Stimulated activated CD4-positive, alpha-beta T cell treated with anti-CD3 and anti-CD28 coated beads, Interleukin-12 subunit alpha, Interleukin-12 subunit beta, amount 100 ng/mL, for 4 hours (primary cell): ENCODE measurements around the gene RAB11FIP5.
"Not testable (repeated sequence)": the region's sequence is repeated elsewhere in the genome, so short reads cannot be mapped to it uniquely, and the experiment has no call there.

Experiments used
- DNase-seq: peaks from one replicate; pipeline ENCODE4 v3.0.0-alpha.2; 2020

Gene RAB11FIP5

GRCh38 chr2:73112913-73113854 lies at the start of gene RAB11FIP5:
RAB11FIP5 (minus strand) TSS chr2:73112948; CDS start chr2:73112777, 171 bp downstream.
- peak; percentile 78 for DNase-seq

- peak; percentile 39 for DNase-seq
Measured at GRCh38 chr2:73156539-73157124, 43.9 kb upstream of the RAB11FIP5 start.

DNA sequence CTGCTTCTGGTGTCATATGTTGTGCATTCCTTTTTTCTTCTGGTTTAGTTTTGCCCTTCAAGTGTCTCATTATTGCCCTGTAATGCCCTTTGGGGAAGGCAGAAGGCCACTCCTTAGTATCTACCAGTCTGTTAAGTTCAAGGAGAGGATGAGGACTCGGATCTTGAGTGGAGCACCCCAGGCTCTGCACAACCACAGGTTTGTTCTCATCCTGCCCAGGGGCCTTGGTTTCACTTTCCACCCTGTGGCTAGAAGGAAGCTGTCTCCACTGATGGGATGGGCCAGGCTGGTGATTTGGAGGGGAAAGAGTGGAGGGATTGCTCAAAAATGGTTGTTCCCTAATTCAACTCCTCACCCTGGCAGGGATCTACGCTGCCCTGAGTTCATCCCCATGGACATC lies 30.2 kb upstream of the RAB11FIP5 start:
- no peak for DNase-seq

GRCh38 chr2:73141896-73142295 lies 29.1 kb upstream of the RAB11FIP5 start:
- DNase-seq, result no peak

- DNase-seq, result no peak
Measured at GRCh38 chr2:73135236-73135635, 22.5 kb upstream of the RAB11FIP5 start.

GRCh38 chr2:73134471-73134870 lies 21.7 kb upstream of the RAB11FIP5 start:
- DNase-seq, result no peak

DNA sequence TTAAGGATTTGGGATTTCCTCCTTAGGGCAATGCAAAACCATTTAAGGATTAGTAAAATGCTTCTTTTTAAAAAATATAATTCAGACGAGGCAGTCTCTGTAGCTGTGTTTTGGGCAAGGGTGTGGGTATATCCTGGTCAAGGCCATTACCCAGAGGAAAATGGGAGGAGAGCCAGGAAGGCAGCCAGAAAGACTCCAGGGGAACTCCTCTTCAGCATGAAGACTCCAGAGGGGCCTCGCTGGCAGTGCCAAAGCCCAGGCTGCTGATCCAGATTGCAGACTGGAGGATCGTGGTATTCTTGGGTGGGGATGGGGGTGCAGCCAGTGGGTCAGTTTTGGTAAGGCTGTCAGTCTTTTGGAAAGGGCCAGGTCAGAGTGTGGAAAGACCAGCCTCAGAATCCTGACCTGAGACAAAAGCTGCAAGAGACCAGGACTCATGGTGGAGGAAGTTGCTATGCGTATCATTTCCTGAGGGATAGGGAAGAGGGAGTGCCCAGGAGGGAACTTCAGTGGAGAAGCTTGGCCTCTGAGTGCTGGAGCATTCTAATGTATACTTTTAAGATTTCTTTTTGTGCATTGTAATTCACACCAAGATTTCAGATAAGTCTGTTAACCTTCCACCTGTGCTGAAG lies 20.9 kb upstream of the RAB11FIP5 start:
- DNase-seq, result no peak

DNA sequence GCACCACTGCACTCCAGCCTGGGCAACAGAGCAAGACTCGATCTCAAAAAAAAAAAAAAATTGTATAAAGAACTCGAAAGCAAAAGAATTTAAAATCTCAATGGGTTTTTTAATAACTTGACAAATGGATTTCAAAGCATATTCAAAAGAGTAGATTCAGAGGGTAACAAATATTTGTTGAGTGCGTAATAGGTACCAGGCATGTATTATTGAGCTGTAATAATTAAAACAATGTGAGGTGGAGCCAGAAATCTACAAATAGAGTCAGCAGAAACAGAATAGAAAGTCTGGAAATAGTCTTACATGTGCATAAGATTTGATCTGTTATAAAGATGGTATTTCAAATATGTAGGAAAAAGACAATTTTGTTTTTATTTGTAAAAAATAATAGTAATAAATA lies 19.1 kb upstream of the RAB11FIP5 start:
- no peak for DNase-seq

DNA sequence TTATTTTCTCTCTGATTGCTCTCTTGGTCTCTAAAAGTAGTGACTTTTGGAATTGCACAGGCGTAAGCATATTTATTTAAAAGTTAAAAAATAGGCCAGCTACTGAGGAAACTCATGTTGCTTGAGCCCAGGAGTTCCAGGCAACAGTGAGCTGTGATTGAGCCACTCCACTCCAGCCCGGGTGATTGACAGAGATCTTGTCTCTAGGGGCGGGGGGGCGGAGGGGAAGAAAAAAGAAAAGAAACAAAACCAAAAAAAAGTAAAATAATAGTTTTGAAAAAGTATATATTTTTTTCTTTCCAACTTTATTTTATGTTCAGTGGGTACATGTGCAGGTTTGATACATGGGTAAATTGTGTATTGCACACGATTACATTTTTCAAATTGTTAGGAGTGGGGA lies 18.0 kb upstream of the RAB11FIP5 start:
- no peak for DNase-seq

DNA sequence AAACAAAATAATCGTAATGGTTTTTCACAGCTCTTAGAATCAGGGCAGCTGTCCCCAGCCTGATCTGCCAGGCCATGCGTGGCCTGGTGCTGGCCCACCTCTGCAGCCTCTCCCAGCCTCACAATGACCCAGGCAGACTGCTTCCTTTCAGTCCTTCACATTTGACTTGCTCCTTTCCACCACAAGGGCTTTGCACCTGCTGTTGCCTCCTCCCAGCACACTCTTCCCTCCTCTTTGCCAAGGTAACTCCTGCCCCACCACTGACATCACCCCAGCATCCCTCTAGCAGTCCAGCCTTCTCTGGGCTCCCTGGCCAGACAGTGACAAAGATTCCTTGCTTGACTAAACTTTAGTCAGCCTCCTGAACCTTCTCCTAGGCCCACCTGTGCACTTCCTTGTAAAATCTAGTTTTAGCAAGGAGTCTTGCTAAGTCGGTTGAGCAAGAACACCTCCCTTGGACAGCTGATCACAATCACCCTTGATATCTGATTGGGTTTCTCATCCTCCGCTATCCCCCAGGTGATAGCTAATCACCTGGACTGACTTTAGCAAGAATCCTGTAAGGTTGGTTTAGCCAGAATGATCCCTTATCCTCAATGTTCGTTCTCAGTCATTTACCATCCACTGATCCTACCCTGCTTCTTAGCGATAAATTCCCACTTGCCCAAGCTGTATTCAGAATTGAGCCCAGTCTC lies 16.2 kb upstream of the RAB11FIP5 start:
- no peak for DNase-seq

DNA sequence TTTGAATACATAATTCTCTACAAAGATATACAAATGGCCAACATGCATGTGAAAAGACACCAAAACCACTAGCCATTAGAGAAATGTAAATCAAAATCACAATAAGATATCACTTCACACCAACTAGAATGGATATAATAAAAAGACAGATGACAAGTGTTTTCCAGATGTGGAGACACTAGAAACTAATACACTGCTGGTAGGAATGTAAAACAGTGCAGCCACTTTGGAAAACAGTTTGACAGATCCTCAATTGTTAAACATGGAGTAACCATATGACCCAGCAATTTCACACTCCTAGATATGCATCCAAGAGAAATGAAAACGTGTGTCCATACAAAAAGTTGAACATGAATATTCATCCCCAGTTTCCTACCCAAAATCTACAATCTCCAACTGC lies 9.8 kb upstream of the RAB11FIP5 start:
- DNase-seq, result no peak

DNA sequence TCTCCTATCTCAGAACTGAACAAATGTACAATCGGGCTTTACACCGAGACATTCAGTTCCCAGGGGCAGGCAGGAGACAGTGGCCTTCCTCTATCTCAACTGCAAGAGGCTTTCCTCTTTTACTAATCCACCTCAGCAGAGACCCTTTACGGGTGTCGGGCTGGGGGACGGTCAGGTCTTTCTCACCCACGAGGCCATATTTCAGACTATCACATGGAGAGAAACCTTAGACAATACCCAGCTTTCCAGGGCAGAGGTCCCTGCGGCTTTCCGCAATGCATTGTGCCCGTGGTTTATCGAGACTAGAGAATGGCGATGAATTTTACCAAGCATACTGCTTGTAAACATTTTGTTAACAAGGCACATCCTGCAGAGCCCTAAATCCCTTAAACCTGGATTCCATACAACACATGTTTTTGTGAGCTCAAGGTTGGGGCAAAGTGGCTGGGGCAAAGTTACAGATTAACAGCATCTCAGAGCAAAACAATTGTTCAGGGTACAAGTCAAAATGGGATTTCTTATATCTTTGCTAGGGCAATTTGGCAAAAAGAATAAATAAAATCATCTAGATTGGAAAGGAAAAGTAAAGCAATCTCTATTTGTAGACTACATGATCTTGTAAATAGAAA lies 7.0 kb upstream of the RAB11FIP5 start:
- not testable (repeated sequence) for DNase-seq

DNA sequence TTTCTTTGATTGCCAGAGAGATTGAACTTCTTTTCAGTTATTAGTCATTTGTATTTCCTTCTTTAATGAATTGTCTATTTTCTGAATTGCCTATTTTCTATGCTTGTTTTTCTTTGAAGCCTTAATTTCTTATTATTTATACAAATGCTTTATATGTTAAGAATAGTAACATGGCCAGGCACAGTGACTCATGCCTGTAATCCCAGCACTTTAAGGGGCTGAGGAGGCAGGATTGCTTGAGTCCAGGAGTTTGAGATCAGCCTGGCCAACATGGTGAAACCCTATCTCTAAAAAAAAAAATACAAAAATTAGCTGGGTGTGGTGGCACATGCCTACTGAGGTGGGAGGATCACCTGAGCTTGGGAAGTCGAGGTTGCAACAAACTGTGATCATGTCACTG lies 4.7 kb upstream of the RAB11FIP5 start:
- no peak for DNase-seq

DNA sequence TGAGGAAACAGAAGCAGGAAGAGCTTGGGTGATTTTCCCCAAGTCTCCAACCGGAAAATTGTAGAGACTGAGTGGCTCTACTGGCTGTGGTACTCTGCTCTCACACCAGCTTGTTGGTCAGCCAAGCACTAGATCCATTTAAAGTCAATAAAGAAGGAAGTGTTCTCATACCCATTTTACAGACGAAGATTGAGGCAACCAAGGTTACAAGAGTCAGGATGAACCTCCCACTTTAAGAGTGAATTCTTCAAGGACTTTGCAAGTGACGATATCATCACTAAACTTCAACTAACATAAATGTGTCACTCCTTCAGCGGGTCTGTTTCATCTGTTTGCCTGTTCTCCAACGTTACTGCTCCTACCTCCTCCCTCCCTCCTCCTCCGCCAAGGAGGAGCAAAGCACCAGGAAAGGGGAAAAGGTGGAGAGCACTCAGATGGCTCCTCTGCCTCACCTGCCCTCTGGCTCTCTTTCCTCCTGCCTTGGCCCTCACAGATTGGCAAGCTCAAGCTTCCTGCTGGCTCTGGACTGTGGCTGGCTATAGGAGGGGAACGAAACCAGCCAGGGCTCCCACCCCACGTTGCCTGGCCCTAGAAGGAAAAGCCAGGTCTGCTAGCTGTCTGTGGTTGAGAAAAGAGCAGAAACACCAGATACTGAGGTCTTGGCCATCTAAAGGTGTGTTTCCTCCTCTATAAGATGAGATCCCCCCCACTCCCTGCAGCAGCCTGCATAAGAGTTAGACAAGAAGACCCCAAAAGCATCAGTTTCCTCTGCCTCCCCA lies 3.6 kb upstream of the RAB11FIP5 start:
- DNase-seq, result no peak

- DNase-seq, result no peak
Measured at GRCh38 chr2:73114273-73114867, 1.6 kb upstream of the RAB11FIP5 start.

GRCh38 chr2:73112026-73112912 lies 479 bp downstream of the RAB11FIP5 start:
- DNase-seq, result no peak

DNA sequence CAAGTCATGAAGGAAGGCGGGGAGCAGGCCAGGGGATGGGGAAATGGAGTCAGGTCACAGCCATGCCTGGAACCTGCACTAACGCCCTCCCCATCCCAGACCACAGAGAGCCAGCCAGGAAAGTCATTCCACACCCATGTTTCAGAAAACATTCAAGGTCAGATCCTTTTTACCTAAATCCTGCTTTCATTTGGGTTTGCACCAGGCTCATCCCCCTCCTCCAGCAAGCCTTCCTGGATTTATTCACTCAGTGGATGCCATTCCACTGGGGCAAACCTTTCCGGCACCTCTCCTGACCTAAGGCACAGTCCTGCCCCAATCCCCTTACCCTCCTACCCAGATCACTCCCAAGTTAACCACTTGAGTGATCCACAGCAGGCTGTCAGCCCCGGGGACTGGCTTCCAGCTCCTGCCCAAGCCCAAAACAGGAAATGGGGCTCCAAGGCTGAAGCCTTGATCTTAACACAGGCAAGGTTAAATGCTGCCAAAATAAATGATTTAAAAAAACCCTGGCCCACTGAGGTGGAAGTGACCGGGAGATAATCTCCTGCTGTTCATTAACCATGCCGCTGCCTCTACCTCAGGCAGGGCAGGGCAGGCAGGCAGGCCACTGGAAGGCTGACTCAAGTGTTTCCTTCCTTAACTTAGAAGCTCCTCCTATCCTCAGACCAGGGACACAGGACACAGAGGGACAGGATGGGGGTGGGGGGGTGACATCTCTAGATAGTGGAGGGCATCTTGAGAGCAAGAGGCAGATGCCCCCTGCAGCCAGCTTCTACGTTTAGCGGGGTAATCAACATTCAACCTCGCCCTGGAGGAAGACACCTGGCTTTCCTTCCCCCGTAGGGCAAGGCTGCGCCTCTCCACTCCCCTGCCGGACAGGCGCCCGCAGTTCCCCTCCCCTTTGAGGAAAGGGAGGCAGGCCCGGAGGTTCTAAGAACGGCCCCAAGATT lies 1.4 kb downstream of the RAB11FIP5 start:
- no peak for DNase-seq

- DNase-seq, result no peak
Measured at GRCh38 chr2:73110168-73111072, 2.3 kb downstream of the RAB11FIP5 start.
